SW 1271 (cell line): ENCODE results near the gene FAM53C.
"Not testable (repeated sequence)": the region's sequence is repeated elsewhere in the genome, so short reads cannot be mapped to it uniquely, and the experiment has no call there.

ENCODE experiments used
- DNase-seq, 2 experiments: peaks; one replicate each; lab custom pipeline; 2025; lab: John Stamatoyannopoulos, UW

Gene FAM53C

GRCh38 chr5:138351056-138351455 is 13.0 kb downstream of the FAM53C start:
- no peak for DNase-seq

- DNase-seq: no peak
These were observed 13.5 kb downstream of the FAM53C start for GRCh38 chr5:138351517-138351916.

GRCh38 chr5:138352071-138352721 is 14.1 kb downstream of the FAM53C start, which contains the start of gene KDM3B:
KDM3B (plus strand) TSS chr5:138352685; CDS start chr5:138352796, 111 bp downstream.
- DNase-seq: peak; percentile 81 to 86

- peak; percentile 37 to 52 for DNase-seq
These were observed 14.9 kb downstream of the FAM53C start for GRCh38 chr5:138352722-138353559.

GRCh38 chr5:138353560-138354080 is 15.6 kb downstream of the FAM53C start:
- no peak for DNase-seq

DNA sequence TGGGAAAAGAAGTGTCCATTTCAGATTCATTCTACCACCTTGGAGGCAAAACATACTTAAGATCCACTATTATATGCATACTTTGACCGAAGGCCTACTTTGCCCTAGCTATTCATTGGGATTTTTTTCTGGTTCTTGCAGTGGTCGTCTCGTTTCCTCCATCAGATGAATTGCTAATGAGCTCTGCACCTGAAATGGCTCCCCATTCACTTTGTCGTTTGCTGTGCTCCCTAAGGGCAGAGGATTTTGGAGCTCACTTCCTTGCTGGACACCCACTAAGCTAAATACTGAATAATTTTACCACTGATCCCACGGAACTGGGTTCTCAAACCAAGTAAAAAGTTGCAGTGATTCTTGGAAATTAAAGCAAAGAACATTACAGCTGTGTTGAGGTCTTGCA is 16.3 kb downstream of the FAM53C start:
- DNase-seq: no peak

DNA sequence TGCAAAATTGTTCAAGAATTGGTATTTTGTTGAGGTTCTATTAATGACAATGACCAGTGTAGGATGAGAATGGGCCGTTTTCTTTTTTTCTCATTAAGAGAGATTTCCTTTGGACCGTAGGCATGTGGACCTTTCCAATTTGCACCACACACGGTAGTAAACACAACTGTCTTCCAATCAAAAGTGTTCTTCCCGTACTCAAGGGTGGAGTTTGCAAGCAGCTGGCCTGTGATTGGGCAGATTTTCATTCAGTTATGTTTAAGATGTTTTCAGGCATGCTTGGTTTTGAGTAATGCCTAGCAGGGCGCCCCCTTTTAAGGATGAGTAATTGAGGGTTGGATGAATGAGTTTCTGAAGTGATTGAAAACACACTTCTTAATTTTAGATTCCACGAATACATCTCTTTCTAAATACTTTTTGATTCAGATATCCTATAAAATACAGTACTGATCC is 16.9 kb downstream of the FAM53C start:
- peak; percentile 33 to 70 for DNase-seq

DNA sequence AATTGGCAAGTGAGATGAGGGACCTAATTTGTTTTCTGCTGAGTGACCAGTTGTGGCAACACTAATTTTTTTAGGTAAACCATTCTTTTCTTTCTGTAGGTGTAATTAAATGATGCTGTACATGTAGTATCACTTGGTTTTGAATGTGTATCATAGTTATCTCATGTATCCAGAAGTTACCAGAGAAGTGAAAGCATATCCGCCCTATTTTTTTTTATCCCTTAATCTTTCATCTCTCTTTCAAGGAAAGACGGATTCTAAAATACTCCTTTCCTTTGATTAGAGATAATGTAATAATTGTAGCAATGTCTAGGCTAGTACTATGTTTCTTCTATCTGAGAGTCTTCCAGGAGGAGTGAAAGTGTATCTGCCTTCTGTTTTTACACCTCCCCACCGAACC is 21.6 kb downstream of the FAM53C start:
- DNase-seq: no peak

- no peak for DNase-seq
These were observed 22.9 kb downstream of the FAM53C start for GRCh38 chr5:138360941-138361452.

DNA sequence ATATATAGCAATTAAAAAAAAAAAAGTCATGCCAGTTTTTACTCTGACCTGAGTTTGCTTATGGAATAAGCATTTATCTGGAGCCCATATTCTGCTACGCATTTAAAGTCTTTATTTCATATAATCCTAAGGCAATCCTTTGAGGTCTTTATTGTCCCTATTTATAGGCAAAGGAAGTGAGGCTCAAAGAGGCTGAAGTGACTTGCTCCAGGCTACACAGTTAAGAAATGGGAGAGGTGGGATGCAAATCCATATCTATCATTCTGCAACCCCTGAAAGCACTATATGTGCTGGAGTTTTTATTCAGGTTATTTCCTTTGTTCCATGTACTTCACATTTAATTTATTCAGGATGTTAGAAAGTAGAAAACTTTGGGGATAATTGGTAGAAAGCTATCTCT is 26.5 kb downstream of the FAM53C start:
- DNase-seq: no peak

GRCh38 chr5:138366632-138367382 is 28.7 kb downstream of the FAM53C start:
- no peak for DNase-seq

DNA sequence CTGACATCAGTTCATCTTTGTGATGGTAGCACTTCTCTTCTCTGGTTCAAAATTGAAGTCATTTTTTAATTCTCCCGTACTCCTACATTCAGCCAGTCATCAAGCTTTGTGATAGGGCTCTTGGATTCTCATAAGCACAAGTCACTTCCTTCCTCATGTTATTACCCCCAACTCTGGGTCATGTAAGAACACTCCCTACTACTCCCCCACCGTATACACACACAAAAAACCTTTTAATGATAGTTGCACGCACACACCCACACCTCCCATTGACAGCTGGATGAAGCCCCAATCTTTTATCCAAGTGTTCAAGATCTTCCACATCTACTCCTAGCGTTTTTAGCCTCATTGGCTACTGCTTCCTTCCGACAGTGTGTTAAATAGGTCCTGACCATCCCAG is 31.2 kb downstream of the FAM53C start:
- DNase-seq: no peak

GRCh38 chr5:138369706-138370105 is 31.6 kb downstream of the FAM53C start:
- no peak for DNase-seq

GRCh38 chr5:138370537-138370936 is 32.5 kb downstream of the FAM53C start:
- DNase-seq: no peak

GRCh38 chr5:138371454-138371853 is 33.4 kb downstream of the FAM53C start:
- no peak for DNase-seq

GRCh38 chr5:138372225-138372624 is 34.2 kb downstream of the FAM53C start:
- DNase-seq: no peak

- DNase-seq: no peak
These were observed 34.6 kb downstream of the FAM53C start for GRCh38 chr5:138372653-138373052.

DNA sequence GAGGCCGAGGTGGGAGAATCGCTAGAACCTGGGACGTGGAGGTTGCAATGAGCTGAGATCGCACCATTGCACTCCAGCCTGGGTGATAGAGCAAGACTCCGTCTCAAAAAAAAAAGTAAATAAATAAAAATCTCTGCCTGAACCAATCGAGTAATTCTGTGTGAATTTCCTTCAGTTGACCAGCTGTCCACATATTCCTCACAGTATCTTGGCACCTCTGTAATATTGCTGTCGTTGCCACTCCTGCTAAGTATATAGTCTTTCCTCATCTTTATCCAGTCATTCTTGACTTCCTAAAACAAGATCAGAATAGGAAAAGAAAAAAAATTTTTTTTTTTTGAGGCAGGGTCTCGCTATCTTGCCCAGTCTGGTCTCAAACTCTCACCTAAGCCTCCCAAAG is 44.3 kb downstream of the FAM53C start:
- no peak for DNase-seq

DNA sequence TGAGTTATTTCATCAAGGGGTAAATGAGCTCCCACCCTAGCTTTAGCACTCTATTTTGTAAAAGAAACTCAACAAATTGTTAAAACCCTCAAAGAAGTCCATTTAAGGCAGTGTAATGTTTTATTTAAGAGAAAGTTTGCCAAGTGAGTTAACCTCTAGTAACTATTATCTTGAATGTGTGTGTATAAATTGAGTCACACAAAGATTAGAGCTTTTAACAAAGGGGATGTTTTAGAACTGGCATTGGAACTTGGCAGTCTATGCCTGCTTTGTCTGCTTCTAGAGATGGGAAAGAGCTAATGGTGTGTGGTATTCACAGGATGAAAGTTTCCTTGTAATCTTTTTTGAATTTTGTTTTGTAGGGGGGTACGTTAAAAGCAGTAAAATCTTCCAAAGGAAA is 47.6 kb downstream of the FAM53C start:
- no peak for DNase-seq

- DNase-seq: no peak
These were observed 48.2 kb downstream of the FAM53C start for GRCh38 chr5:138386290-138386689.

DNA sequence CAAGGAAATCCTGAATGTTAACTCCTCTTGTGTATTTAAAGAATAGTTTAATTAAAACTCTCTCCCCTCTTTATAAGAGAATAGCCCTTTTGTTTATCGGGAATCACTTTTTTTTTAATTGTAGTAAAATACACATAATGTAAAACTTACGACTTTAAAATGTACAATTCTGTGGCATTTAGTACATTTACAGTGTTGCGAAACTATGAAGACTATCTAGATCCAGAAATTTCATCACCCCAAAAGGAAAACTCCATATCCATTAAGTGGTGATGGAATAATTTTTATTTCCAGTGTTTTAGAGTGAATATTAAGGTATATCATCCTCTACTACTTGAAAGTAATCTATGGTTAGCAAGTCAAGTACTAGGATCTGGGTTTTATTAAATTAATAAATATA is 51.3 kb downstream of the FAM53C start:
- no peak for DNase-seq

DNA sequence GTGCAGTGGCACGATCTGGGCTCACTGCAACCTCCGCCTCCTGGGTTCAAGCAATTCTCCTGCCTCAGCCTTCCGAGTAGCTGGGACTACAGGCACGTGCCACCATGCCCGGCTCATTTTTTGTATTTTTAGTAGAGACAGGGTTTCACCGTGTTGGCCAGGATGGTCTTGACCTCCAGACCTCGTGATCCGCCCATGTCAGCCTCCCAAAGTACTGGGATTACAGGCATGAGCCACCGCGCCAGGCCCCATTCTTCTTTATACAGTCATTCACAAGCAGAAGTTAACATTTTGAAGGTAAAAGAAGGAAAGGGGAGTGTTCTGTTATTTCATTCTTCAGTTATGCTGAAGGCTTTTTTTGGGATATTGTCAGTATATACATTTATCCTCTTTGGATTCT is 51.8 kb downstream of the FAM53C start:
- not testable (repeated sequence) for DNase-seq
